Measurements from ENCODE around the gene PICK1.
"Not testable (repeated sequence)": the region's sequence is repeated elsewhere in the genome, so short reads cannot be mapped to it uniquely, and the experiment has no call there.

PICK1 gene

GRCh38 chr22:38097557-38098409, 40.6 kb downstream of the PICK1 start:
- DNase-seq: no peak

DNA sequence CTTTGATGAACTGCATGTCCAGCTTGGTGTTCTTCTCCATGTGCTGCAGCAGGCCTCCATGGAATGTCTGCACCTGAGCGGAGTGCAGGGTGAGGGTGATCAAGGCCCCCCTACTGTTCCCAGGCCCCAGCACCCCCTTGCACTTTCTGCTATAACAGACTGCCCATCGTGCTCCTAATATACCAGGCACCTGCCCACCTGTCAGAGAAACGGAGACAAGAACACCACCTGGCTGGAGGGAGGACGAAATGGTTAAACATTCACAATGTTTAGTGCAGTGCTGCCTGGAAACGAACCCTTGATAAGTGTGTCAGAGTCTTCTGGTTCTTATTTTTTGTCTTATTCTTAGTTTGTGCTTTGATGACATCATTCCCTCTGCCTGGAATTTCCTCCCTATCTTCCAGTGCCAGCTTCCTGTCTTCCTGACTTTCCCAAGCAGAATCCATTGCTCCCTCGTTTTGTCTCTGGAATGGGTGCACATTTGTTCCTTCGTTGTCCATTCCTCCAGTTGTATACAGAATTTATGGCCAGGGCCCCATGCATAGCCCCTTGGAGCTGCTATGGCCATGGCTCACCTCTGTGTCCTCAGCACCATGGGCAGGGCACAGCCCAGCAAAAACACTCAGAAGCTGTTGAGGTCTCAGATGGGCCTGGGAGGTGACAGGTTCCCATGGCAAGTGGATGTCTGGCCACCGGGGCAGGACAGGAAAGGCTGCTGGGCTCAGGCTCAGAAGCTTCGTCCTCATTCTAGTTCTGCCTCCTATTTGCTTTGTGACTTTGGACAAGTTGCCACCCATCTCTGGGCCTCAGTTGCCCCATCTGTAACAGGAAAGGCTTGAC, 41.4 kb downstream of the PICK1 start:
- peak; percentile 45 for DNase-seq

DNA sequence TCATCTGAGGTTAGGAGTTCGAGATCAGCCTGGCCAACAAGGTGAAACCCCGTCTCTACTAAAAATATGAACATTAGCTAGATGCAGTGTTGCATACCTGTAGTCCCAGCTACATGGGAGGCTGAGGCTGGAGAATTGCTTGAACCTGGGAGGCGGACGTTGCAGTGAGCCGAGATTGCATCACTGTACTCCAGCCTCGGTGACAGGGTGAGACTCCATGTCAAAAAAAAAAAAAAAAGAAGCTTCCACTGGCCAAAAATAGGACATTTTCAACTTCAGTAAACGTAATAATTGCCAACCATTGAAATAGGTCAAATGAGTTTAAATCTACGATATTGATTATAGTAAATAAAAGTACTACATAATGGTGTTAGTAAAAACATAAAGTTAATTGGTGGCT, 46.4 kb downstream of the PICK1 start:
- no peak for DNase-seq

GRCh38 chr22:38104084-38104483, 46.9 kb downstream of the PICK1 start:
- no peak for DNase-seq

DNA sequence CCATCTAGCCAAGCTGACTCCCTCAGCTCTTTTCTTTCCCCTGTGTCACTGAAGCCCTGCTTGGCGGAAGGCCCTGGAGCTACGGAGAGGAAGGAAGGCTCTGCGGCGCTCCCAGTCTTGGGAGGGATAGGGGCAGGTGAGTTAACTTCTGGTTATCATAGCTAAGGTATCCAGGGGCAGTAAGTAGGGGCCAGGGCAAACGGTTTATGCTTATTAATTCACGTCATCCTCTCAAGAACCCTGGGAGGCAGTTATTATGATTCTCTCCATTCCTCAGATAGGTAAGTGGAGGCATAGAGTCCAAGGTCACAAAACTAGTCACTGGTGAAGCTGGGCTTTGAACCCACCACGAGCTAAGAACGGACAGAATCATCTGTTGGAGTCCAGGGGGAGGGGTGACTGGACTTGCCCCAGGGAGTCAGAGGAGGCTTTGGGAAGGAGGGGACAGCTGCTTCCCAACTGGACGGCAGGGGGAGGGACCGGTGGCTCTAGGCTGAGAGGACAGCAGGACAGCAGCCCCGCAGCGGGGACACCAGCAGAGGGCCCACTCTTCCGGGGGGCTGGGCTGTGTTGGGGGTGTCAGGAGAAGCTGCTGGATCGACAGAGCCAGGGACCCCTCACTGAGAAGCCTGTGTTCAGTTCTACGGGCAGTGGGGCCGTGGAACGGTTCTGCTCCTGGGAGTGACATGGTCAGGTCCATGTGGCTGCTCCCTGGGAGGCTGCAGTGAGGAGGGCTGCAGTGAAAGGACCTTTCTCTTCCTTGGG, 49.8 kb downstream of the PICK1 start:
- no peak for DNase-seq

DNA sequence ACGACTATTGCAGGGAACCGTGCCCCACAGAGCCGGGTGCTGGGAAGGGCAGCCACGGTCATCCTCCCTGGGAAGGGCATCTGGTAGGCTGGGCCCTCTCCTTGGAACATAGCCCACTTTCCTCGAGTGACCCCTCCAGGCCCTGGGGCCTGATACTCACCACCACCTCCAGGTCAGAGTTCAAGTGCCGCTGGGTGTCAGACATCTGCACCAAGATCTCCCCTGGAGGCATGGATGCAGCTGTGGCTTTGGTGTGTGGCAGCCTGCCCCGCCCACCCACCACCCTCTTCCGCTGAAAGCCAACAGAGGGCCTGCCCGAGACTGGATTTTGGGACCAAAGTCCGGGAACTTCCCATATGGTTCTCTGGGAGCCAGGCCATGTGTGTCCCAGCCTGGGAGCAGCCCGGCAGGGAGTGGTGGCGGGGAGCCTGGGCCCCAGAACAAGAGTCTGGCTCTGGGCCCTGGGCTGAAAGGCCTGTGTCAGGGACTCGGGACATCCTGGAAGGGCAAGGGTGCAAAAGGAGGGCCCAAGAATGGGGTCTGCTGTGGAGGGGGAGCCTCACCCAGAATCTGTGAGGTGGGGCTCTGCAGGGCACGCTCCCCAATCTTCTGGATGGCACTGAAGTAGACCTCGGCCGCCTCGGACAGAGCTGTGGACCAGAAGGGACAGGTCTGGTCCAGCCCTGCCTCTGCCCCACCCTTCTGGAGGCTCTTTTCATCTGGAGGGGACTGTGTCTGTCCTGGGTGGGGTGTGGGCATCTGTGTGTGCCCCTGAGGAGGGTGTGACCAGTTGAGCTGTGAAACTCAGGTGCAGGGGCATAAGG, 50.7 kb downstream of the PICK1 start:
- DNase-seq: no peak

DNA sequence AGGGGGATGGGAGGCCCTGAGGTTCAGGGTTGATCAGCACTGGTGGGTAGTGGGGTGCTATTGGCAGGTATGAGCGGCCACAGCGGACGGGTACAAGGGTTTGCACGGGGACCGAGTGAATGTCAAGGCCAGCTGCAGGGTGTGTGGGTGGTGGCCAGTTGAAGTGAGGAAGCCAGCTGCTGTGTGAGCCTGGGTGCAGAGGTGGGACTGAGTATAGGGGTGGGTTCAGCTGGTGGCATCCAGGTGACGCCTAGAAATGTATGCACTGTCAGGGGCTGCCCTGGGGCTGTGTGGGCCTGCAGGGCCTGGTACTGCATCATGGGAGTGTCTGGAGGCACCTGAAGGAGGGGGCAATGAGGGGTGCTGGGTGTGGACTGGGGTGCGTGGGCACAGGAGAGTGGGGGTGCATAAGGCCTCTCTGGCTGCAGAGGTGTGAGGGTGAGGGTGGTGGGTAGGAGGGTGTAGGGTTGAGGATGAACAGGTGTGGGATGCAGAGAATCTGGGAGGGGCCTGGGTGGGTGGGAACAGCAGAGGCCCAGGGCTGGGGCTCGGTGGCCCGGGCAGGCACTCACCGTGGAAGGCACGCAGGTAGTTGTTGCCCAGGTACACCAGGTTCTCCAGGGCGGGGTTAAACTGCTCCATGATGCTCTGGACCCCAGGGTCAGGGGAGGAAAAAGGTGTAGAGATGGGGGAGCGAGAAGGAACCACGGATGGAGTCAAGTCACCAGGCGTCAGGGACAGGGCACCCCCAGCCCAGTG, 51.5 kb downstream of the PICK1 start:
- no peak for DNase-seq

DNA sequence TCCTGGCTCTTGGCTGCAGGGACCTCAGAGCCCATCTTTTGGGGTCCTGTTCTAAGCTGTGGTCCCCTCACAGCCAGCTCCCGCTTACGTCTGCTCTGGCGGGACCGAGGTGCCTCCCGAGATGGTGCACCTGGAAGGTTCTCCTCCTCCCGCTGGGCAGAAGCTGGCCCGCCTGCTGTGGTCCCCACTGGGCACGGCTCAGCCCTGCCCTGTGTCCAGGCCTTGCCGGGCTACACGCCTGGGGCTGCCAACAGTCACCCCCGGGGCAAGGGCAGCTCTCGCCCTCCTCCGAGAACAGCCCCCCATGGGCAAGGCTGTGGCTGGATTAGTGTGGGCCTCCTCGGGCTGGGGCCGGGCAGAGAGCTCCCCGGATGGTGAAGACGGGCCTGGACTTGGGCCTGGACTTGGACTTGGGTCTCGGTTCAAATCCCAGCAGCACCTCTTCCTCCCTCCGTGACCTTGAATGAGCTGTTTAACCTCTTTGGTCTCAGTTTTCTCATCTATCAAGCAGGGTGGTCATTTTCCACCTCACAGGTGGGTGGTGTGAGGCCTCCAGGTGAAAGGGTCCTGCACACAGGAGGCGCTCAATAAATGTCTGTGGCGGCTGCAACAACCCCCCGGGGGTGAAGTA, 52.3 kb downstream of the PICK1 start:
- DNase-seq: no peak

GRCh38 chr22:38110008-38110862, 53.0 kb downstream of the PICK1 start, which contains the start of gene BAIAP2L2:
Gene BAIAP2L2, minus strand, starts transcription at chr22:38110684. Its CDS starts 159 bp downstream, at chr22:38110525.
- no peak for DNase-seq

- DNase-seq: no peak
Observed at GRCh38 chr22:38110863-38111852, 54.0 kb downstream of the PICK1 start.

DNA sequence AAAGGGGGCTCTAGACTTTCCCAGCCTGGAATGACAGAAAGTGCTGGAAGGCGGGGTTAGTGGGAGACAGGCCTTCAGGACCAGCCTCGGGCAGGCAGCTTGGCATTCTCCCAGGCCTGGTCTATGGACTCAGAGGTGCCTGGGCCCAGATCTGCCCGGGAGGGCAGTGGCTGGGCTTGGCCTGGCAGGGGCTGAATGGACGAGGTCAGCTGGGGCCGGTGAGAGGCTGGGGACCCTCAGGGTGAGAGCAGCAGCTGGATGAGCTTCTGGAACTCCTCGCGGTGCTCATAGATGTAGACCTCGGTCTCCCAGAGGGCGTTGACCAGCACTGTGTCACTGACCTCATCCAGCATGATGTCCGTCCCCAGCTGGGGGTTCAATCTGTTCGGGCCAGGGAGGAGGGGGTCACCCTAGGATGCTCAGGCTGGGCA, 54.7 kb downstream of the PICK1 start:
- no peak for DNase-seq

- no peak for DNase-seq
Observed at GRCh38 chr22:38112381-38112780, 55.2 kb downstream of the PICK1 start.

DNA sequence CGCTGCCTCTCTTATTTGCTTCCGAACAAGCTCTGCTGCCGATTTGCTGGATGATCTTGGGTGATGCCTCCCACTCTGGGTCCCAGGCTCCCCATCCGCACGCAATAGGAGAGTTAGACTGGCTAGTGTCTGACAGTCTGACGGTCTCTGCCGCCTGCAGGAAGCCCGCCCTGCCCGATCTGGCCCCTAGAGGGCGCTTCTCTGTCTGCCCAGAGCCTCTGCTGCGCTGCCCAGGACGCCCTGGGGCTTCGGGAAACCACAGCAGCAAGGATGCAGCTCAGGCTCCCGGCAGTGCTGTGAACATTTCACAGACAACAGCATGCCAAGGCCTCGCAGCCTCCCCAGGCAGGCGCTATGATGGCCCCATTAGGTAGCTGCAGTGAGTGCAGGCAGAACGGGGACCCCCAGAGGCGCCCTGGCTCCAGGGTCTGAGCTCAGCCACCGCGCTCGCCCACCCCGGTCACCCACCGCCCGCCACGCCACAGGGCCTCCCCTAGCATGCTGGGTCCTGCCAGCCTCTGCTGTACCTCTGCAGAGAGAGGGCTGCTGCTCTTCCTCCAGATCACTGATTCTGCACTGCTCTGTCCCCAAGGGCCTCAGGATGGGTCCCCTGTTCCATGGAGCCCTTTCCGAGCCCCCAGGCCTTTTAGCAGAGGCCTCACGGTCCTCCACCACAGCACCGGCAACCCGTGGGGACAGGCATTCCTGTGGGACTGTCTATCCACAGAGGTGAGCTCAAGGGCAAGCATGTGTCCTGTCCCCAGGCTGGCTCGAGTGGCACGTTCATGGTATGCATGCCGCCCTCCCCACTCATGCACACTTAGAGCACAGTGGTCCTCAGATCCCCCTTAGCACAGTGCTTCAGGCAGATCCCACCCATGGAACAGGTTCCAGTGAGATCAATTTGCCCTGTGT, 57.5 kb downstream of the PICK1 start:
- peak; percentile 55 for DNase-seq

GRCh38 chr22:38115423-38116205, 58.4 kb downstream of the PICK1 start:
- no peak for DNase-seq

- DNase-seq: not testable (repeated sequence)
Observed at GRCh38 chr22:38117556-38117955, 60.4 kb downstream of the PICK1 start.

- DNase-seq: no peak
Observed at GRCh38 chr22:38118182-38118581, 61.0 kb downstream of the PICK1 start.

DNA sequence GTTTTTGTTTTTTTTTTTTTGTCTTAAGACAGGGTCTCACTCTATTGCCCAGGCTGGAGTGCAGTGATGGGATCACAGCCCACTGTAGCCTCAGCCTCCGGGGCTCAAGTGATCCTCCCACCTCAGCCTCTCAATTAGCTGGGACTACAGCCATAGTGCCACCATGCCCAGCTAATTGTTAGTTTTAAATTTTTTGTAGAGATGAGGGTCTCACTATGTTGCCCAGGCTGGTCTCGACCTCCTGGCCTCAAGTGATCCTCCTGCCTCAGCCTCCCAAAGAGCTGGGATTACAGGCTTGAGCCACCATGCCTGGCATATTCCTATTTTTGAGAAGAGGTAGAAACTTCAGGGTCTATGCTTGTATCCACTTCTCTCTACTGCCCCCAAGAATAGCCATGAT, 61.5 kb downstream of the PICK1 start:
- DNase-seq: not testable (repeated sequence)

Measured in HCEC 1CT (cell line).